HepG2 (cell line): Measurements from ENCODE around the gene NSD2. TPM values are rescaled to one million over a fixed set of nuclear protein-coding genes. Genes with fewer than 3 reads are reported as not detected.
A peak's percentile ranks its signal among the peaks of the same experiment; 100 is the strongest.

Experiments used
- DNMT3B ChIP-seq: conservative IDR thresholded peaks from 2 replicates; pipeline ENCODE4 v1.6.1; 2016; ENCODE audit warnings: missing biosample characterization, control low read depth
- ETV6 ChIP-seq: sonication (generic); formaldehyde crosslinking; conservative IDR thresholded peaks from 2 replicates; pipeline ENCODE4 v1.4.0; 2020; ENCODE audit warnings: missing genetic modification reagents
- FOXJ3 ChIP-seq: sonication (generic); formaldehyde crosslinking; IDR thresholded peaks from 2 replicates; pipeline ENCODE4 v1.4.0; 2020; ENCODE audit warnings: missing genetic modification reagents, mild to moderate bottlenecking, borderline replicate concordance
- KAT8 ChIP-seq: IDR thresholded peaks from 2 replicates; pipeline ENCODE4 v1.6.1; 2016; ENCODE audit warnings: missing genetic modification reagents, missing compliant biosample characterization
- MED8 ChIP-seq: sonication (generic); formaldehyde crosslinking; IDR thresholded peaks from 2 replicates; pipeline ENCODE4 v1.8.1; 2023; ENCODE audit warnings: mild to moderate bottlenecking, missing genetic modification reagents; ENCODE audit not compliant: insufficient replicate concordance
- MEF2D ChIP-seq: sonication (generic); formaldehyde crosslinking; IDR thresholded peaks from 2 replicates; pipeline ENCODE4 v1.5.1; 2020; ENCODE audit warnings: mild to moderate bottlenecking, missing genetic modification reagents
- MEIS2 ChIP-seq: sonication (generic); formaldehyde crosslinking; IDR thresholded peaks from 2 replicates; pipeline ENCODE4 v1.9.0; 2021; ENCODE audit warnings: mild to moderate bottlenecking, missing genetic modification reagents
- MYNN ChIP-seq: sonication (generic); formaldehyde crosslinking; IDR thresholded peaks from 2 replicates; pipeline ENCODE4 v1.4.0; 2020; ENCODE audit warnings: mild to moderate bottlenecking, low read depth, missing genetic modification reagents
- SIN3A ChIP-seq: IDR thresholded peaks from 2 replicates; pipeline ENCODE4 v1.6.1; 2011; ENCODE audit warnings: low read depth, mild to moderate bottlenecking, control low read depth, low read length, borderline replicate concordance
- SMARCE1 ChIP-seq: fragments of 450-650 bp; IDR thresholded peaks from 2 replicates; pipeline ENCODE4 v1.6.1; 2017; ENCODE audit warnings: borderline replicate concordance
- SP5 ChIP-seq: IDR thresholded peaks from 2 replicates; pipeline ENCODE4 v1.6.1; 2016; ENCODE audit warnings: low read depth, borderline replicate concordance
- THYN1 ChIP-seq: sonication (generic); formaldehyde crosslinking; IDR thresholded peaks from 2 replicates; pipeline ENCODE4 v1.8.1; 2023; ENCODE audit warnings: low read depth, mild to moderate bottlenecking, moderate library complexity, missing genetic modification reagents, borderline replicate concordance
- TRIM24 ChIP-seq: sonication (generic); formaldehyde crosslinking; IDR thresholded peaks from 2 replicates; pipeline ENCODE4 v1.8.0; 2022; ENCODE audit warnings: mild to moderate bottlenecking, missing genetic modification reagents
- YEATS2 ChIP-seq: sonication (generic); formaldehyde crosslinking; IDR thresholded peaks from 2 replicates; pipeline ENCODE4 v1.4.0; 2020; ENCODE audit warnings: missing genetic modification reagents, borderline replicate concordance
- ZFY ChIP-seq: sonication (generic); formaldehyde crosslinking; IDR thresholded peaks from 2 replicates; pipeline ENCODE4 v1.4.0; 2020; ENCODE audit warnings: missing genetic modification reagents
- ZMYM2 ChIP-seq: sonication (generic); formaldehyde crosslinking; IDR thresholded peaks from 2 replicates; pipeline ENCODE4 v1.8.0; 2022; ENCODE audit warnings: mild to moderate bottlenecking, missing genetic modification reagents
- ZNF253 ChIP-seq: sonication (generic); formaldehyde crosslinking; IDR thresholded peaks from 2 replicates; pipeline ENCODE4 v1.8.0; 2022; ENCODE audit warnings: mild to moderate bottlenecking, missing genetic modification reagents, borderline replicate concordance
- ZNF382 ChIP-seq: sonication (generic); formaldehyde crosslinking; IDR thresholded peaks from 2 replicates; pipeline ENCODE4 v1.5.0; 2020; ENCODE audit warnings: missing genetic modification reagents, mild to moderate bottlenecking, borderline replicate concordance
- ZZZ3 ChIP-seq: sonication (generic); formaldehyde crosslinking; IDR thresholded peaks from 2 replicates; pipeline ENCODE4 v1.4.0; 2020; ENCODE audit warnings: missing genetic modification reagents, mild to moderate bottlenecking, borderline replicate concordance
- polyA plus RNA-seq, 8 experiments: library from polyadenylated mRNA; depleted of rRNA in 3 of 8; stranded (reverse) in 7 of 8; unstranded in 1 of 8; fragments of >200 nt; fragmentation: Illumina TruSeq in 4 of 8; extraction: Trizol in 4 of 8; gene quantifications; 2 replicates each; pipeline versions ENCODE4 v1.2.1 to v1.2.3, GENCODE V29; 2011 to 2016; ENCODE audit warnings: low read depth in 4 of 8, missing spikeins in 1 of 8, mixed read lengths in 1 of 8; ENCODE audit not compliant: insufficient read depth in 1 of 8
- total RNA-seq, 5 experiments: library from RNA; depleted of rRNA; stranded (reverse); fragments of >200 nt; fragmentation: Illumina TruSeq; extraction: Trizol; gene quantifications; 2 replicates each; pipeline ENCODE4 v1.2.3, GENCODE V29; 2016; ENCODE audit warnings: low read depth in 1 of 5
- TF ChIP-seq, protein P1 (sequence below): sonication (generic); formaldehyde crosslinking; IDR thresholded peaks from 2 replicates; pipeline ENCODE4 v1.5.0; 2020; ENCODE audit warnings: mild to moderate bottlenecking, missing genetic modification reagents
- TF ChIP-seq, protein P2 (sequence below): sonication (generic); formaldehyde crosslinking; IDR thresholded peaks from 2 replicates; pipeline ENCODE4 v1.4.0; 2020; ENCODE audit warnings: mild to moderate bottlenecking, missing genetic modification reagents
- TF ChIP-seq, protein P3 (sequence below): sonication (generic); formaldehyde crosslinking; conservative IDR thresholded peaks from 2 replicates; pipeline ENCODE4 v1.8.0; 2022; ENCODE audit warnings: low read depth, missing genetic modification reagents
- TF ChIP-seq, protein P4 (sequence below): sonication (generic); formaldehyde crosslinking; IDR thresholded peaks from 2 replicates; pipeline ENCODE4 v1.4.0; 2020; ENCODE audit warnings: mild to moderate bottlenecking, low read depth, missing genetic modification reagents

The NSD2 gene
- total and polyA plus RNA-seq, 2 of the 13 experiments (the other 11 are each of a cell fraction or from before 2014, with no cell fraction given) = 22.0 to 65.9 TPM

DNA sequence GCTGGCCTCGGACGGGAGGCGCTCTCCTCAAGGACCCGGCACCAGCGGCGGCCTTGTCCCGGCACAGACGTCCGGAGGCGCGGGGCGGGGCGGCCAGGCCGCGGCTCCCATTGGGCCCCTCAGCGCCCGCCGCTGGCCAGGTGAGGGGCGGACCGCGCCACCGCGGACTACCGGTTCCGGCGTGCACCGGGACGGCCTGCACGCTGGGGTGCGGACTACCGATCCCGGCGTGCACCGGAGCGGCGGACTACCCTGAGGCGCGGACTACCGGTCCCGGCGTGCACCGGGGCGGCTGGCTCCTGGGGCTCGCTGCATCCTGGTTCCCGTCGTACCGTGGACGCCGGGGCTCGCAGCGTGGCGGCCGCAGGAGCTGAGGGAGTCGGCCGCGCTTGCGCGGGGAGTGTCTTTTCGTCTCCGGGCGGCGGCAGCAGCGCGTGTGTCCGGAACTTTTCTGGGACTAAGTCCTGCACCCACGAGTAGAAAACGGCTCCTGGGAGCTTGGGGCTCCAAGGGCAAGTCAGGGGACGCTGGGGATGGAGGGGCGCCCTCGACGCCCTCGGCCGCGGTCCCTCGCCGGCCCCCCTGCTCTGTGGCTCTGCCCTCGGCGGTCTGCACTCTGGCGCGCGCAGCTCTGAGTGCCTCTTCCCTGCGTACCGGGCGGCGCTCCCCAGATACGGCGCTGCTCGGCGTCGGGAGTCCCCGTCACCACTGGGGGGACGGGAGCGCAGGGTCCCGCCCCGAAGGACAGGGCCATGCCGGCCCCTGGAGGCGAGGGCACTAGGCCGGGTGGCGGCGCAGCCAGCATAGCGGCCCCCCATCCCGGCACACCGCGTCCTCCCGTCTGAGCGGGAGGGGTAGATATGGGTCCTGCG, 14.9 kb upstream of the NSD2 start, which contains the start of gene LETM1 (continued):
- TF ChIP-seq, protein P1, sequence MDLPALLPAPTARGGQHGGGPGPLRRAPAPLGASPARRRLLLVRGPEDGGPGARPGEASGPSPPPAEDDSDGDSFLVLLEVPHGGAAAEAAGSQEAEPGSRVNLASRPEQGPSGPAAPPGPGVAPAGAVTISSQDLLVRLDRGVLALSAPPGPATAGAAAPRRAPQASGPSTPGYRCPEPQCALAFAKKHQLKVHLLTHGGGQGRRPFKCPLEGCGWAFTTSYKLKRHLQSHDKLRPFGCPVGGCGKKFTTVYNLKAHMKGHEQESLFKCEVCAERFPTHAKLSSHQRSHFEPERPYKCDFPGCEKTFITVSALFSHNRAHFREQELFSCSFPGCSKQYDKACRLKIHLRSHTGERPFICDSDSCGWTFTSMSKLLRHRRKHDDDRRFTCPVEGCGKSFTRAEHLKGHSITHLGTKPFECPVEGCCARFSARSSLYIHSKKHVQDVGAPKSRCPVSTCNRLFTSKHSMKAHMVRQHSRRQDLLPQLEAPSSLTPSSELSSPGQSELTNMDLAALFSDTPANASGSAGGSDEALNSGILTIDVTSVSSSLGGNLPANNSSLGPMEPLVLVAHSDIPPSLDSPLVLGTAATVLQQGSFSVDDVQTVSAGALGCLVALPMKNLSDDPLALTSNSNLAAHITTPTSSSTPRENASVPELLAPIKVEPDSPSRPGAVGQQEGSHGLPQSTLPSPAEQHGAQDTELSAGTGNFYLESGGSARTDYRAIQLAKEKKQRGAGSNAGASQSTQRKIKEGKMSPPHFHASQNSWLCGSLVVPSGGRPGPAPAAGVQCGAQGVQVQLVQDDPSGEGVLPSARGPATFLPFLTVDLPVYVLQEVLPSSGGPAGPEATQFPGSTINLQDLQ = peak; percentile 62; the same call in 1 of the 2 replicates
- no peak for TF ChIP-seq THYN1
- TF ChIP-seq MEIS2 (CRISPR knock-in tag) = peak; percentile 11; the same call in 1 of the 2 replicates
- TF ChIP-seq SP5 (CRISPR knock-in tag) = no peak
- TF ChIP-seq MED8 (CRISPR knock-in tag) = peak; percentile 32
- peak; percentile 59; the same call in 1 of the 2 replicates for TF ChIP-seq SIN3A
- peak; percentile 58 for TF ChIP-seq MYNN (CRISPR knock-in tag)
- no peak for TF ChIP-seq ZNF253 (CRISPR knock-in tag)
- peak; percentile 34; the same call in 1 of the 2 replicates for TF ChIP-seq MEF2D (CRISPR knock-in tag)
- TF ChIP-seq ZZZ3 (CRISPR knock-in tag) = no peak; the same call in 1 of the 2 replicates
- TF ChIP-seq YEATS2 (CRISPR knock-in tag) = peak; percentile 74; the same call in 1 of the 2 replicates
- peak; percentile 84 for TF ChIP-seq KAT8 (CRISPR knock-in tag)
- TF ChIP-seq SMARCE1 = no peak
- TF ChIP-seq, protein P2, sequence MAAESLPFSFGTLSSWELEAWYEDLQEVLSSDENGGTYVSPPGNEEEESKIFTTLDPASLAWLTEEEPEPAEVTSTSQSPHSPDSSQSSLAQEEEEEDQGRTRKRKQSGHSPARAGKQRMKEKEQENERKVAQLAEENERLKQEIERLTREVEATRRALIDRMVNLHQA (CRISPR knock-in tag) = no peak
- peak; percentile 94 for TF ChIP-seq ZFY (CRISPR knock-in tag)
- TF ChIP-seq ETV6 (CRISPR knock-in tag) = no peak; the same call in none of the 2 replicates
- TF ChIP-seq ZMYM2 (CRISPR knock-in tag) = 0 out of 2 replicates have a peak, but pooled peaks have one; percentile 44
- TF ChIP-seq, protein P3, sequence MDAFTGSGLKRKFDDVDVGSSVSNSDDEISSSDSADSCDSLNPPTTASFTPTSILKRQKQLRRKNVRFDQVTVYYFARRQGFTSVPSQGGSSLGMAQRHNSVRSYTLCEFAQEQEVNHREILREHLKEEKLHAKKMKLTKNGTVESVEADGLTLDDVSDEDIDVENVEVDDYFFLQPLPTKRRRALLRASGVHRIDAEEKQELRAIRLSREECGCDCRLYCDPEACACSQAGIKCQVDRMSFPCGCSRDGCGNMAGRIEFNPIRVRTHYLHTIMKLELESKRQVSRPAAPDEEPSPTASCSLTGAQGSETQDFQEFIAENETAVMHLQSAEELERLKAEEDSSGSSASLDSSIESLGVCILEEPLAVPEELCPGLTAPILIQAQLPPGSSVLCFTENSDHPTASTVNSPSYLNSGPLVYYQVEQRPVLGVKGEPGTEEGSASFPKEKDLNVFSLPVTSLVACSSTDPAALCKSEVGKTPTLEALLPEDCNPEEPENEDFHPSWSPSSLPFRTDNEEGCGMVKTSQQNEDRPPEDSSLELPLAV (CRISPR knock-in tag) = no peak
- TF ChIP-seq, protein P4, sequence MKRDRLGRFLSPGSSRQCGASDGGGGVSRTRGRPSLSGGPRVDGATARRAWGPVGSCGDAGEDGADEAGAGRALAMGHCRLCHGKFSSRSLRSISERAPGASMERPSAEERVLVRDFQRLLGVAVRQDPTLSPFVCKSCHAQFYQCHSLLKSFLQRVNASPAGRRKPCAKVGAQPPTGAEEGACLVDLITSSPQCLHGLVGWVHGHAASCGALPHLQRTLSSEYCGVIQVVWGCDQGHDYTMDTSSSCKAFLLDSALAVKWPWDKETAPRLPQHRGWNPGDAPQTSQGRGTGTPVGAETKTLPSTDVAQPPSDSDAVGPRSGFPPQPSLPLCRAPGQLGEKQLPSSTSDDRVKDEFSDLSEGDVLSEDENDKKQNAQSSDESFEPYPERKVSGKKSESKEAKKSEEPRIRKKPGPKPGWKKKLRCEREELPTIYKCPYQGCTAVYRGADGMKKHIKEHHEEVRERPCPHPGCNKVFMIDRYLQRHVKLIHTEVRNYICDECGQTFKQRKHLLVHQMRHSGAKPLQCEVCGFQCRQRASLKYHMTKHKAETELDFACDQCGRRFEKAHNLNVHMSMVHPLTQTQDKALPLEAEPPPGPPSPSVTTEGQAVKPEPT (CRISPR knock-in tag) = no peak
- no peak for TF ChIP-seq TRIM24 (CRISPR knock-in tag)
- TF ChIP-seq FOXJ3 (CRISPR knock-in tag) = 0 out of 2 replicates have a peak, but pooled peaks have one; percentile 53
- TF ChIP-seq DNMT3B (CRISPR knock-in tag) = no peak
- TF ChIP-seq ZNF382 (CRISPR knock-in tag) = no peak
